Central memory CD8-positive, alpha-beta T cell (primary cell): ENCODE measurements around the gene TRMU.
A peak's percentile ranks its signal among the peaks of the same experiment; 100 is the strongest.
"Not testable (repeated sequence)": the region's sequence is repeated elsewhere in the genome, so short reads cannot be mapped to it uniquely, and the experiment has no call there.

Source experiments
- ATAC-seq: fragments of 150-1000 bp; cut with Tn5 transposase; replicated peaks from 2 replicates; pipeline ENCODE4 v1.10.0; 2022; ENCODE audit warnings: mild to moderate bottlenecking, moderate FRiP score, moderate number of reproducible peaks; ENCODE audit not compliant: poor library complexity, severe bottlenecking; ENCODE audit errors: extremely low read depth
- DNase-seq, 2 donors: peaks; one replicate each; pipeline ENCODE4 v3.0.0; 2021; ENCODE audit warnings: low spot score in 2 of 2
- H3K27ac Mint-ChIP-seq: one replicate; pipeline ENCODE4 v1.8.0; 2022; ENCODE audit warnings: low read depth, mild to moderate bottlenecking, moderate library complexity, mixed read lengths
- H3K27me3 Mint-ChIP-seq: one replicate; pipeline ENCODE4 v1.8.0; 2022; ENCODE audit warnings: mixed read lengths
- H3K36me3 Mint-ChIP-seq: one replicate; pipeline ENCODE4 v1.8.0; 2022; ENCODE audit warnings: mild to moderate bottlenecking, moderate library complexity, mixed read lengths; ENCODE audit not compliant: insufficient read depth
- H3K4me1 Mint-ChIP-seq: one replicate; pipeline ENCODE4 v1.8.0; 2022; ENCODE audit warnings: mixed read lengths
- H3K4me3 Mint-ChIP-seq: one replicate; pipeline ENCODE4 v1.8.0; 2022; ENCODE audit warnings: mild to moderate bottlenecking, moderate library complexity, mixed read lengths
- H3K9me3 Mint-ChIP-seq: one replicate; pipeline ENCODE4 v1.8.0; 2022; ENCODE audit warnings: mixed read lengths

Gene TRMU

DNA sequence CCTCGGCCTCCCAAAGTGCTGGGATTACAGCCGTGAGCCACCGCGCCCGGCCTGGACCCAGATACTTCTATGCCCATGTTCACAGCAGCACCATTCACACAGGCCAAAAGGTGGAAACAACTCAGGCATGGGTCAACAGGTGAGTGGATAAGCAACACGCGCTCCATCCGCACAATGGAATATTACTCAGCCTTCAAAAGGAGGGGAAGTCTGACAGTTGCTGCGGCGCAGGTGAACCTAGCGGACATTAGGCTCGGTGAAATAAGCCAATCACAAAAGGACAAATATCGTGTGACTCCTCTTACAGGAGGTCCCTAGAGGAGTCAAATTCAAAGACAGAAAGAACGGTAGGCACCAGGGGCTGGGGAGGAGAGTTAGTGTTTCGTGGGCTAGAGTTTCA lies 47.0 kb downstream of the TRMU start:
- no peak for ATAC-seq
- H3K4me3 Mint-ChIP-seq = no peak overlapping the region
- no peak overlapping the region for H3K27ac Mint-ChIP-seq

DNA sequence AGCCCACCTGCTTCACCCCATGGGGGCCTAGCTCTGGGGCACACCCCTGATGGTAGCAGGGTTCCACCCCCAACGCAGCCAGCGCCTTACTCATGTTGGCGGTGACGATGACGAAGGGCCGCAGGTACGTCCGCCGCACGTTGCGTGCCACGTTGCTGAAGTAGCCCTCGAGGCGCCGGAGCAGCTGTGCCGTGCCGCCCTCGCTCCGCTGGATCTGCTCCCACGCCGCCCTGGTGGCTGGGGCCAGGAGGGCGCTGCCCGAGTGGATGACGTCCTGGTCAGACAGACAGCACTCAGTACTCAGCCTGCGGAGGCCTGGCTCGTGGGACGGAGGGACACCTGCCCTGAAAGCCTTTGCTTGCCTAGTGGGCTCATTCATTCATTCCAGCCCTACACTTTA lies 50.8 kb downstream of the TRMU start:
- Mint-ChIP-seq H3K4me1 (no peaks in the 10 kb centered on the region), H3K27me3 (peaks cover 7% of the 10 kb centered on the region), H3K4me3 (no peak overlapping the region), H3K36me3 (no peaks in the 10 kb centered on the region), H3K27ac (no peak overlapping the region), H3K9me3 (no peaks in the 10 kb centered on the region)
- DNase-seq (no peak), ATAC-seq (no peak)

More for the DNA sequence above, 47.0 kb downstream of the TRMU start:
- Mint-ChIP-seq H3K36me3 (no peaks in the 10 kb centered on the region), H3K9me3 (no peaks in the 10 kb centered on the region), H3K4me1 (no peaks in the 10 kb centered on the region), H3K27me3 (no peaks in the 10 kb centered on the region)
- no peak for DNase-seq

DNA sequence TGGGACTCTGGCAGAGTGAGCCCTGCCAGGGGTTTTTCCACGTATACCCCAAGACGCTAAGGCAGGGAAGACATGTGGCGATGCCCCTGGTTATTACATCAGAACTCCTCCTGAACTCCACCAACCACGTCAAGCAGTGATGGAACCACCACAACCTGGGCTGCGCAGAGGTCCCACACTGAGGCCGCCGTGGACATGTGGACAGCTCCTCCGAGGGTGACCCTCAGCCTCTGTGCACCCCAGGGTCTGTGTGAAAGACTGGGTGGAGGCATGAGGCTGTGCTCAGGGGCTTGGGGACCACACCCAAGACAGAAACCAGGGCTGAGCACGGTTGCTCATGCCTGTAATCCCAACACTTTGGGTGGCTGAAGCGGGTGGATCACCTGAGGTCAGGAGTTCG lies 52.2 kb downstream of the TRMU start:
- H3K9me3 Mint-ChIP-seq = no peaks in the 10 kb centered on the region
- H3K4me1 Mint-ChIP-seq = no peaks in the 10 kb centered on the region
- H3K27ac Mint-ChIP-seq = no peak overlapping the region
- ATAC-seq = no peak
- no peak for DNase-seq
- no peak overlapping the region for H3K4me3 Mint-ChIP-seq
- peaks cover 10% of the 10 kb centered on the region for H3K27me3 Mint-ChIP-seq
- no peaks in the 10 kb centered on the region for H3K36me3 Mint-ChIP-seq

DNA sequence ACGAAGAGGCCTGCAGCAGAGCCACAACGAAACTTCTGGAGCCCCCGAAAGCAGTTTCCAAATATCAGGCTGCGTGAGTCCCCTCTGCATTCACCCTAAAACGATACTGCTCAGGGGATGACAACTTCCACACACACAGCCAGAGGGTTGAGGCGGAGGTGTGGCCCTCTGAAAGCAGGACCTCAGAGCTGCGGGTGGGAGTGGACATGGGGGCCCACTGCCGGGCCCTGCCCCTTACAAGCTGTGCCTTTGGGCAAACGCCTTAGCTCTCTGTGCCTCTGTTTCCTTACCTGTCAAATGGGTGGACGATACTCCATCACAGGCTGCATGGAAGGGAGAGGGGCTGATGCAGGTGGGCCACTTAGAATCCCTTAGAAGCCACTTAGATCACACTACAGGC lies 53.1 kb downstream of the TRMU start:
- DNase-seq (no peak), ATAC-seq (no peak)
- no peak overlapping the region for H3K27ac Mint-ChIP-seq
- no peaks in the 10 kb centered on the region for H3K36me3 Mint-ChIP-seq
- no peak overlapping the region for H3K4me3 Mint-ChIP-seq
- H3K9me3 Mint-ChIP-seq = no peaks in the 10 kb centered on the region
- H3K27me3 Mint-ChIP-seq = peaks cover 10% of the 10 kb centered on the region
- H3K4me1 Mint-ChIP-seq = peaks cover 1% of the 10 kb centered on the region

DNA sequence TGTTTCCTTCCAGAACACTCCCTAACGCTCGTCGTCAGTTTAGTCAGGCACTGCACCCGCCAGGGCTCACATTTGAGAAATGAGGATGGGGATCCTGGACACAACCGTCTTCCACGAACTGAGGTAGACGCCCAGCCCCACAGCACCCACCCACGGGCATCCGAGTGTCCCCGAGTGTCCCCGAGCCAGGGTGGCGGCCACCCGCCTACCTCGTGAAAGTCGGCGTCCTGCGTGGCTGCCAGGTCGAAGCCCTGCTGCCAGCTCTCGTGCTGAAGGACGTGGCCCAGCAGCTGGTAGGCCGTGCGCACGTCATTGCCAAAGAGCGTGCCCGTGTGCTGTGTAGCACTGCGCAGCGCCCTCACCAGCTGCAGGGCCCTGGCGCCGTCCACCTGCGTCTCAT lies 53.6 kb downstream of the TRMU start:
- Mint-ChIP-seq H3K36me3 (no peaks in the 10 kb centered on the region), H3K27ac (no peak overlapping the region), H3K9me3 (no peaks in the 10 kb centered on the region), H3K4me3 (no peak overlapping the region), H3K4me1 (peaks cover 6% of the 10 kb centered on the region), H3K27me3 (peaks cover 10% of the 10 kb centered on the region)
- no peak for DNase-seq
- ATAC-seq = no peak

DNA sequence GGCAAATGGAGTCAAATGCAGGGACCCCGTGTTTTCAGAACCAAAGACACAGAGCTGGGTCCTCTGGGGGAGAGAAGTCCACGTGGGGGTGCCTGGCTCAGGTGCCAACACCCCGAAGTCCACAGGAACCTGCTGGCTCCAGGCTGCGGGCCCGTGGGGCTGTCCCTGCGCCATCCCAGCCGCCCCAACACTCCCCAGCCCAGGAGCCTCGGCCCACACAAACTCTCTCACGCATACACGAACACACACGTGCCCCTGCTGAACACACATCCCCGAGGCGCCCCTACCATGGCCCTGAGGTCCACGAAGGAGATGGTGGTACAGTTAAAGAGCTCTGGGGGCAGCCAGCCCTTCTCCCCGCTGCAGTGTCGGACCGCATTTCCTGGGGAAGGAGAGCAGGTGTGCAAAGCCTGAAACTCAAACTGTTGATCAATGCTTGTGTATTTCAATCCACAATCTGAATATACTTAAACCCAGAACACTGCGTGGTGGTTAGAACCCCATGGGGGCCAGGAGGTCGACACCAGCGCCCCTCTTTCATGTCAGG lies 54.7 kb downstream of the TRMU start:
- Mint-ChIP-seq H3K27me3 (peaks cover 10% of the 10 kb centered on the region), H3K4me3 (no peak overlapping the region), H3K4me1 (peaks cover 6% of the 10 kb centered on the region), H3K36me3 (no peaks in the 10 kb centered on the region), H3K27ac (no peak overlapping the region), H3K9me3 (no peaks in the 10 kb centered on the region)
- DNase-seq (no peak), ATAC-seq (no peak)

DNA sequence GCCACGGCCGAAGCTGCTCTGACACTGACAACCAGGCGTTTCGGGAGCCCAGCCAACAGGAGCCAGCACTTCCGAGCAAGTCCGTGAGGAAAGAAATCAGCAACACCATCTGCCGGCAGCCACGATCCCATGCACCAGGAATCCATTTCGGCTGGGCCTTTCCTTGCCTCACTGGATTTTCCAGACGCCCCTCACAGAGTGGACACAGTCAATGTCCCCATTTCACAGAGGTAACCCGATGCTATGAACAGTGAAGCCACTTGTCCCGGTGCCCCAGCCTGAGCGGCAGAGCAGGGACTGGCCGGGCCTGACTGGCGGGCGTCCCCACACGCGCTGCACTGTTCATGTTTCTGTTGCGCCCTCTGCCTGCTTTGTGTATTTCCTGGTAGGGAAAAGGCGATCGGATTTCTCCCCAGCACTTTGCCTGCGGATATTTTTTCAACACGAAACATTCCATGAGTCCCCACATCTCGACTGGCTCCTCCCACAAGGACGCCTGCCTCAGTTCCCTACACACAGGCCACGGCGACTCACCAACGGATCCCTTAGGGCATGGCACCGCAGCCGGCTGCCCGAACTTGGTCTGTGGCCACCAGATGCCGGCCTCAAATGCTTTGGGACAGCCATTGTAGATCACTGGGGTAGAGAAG lies 55.3 kb downstream of the TRMU start:
- Mint-ChIP-seq H3K36me3 (no peaks in the 10 kb centered on the region), H3K9me3 (no peaks in the 10 kb centered on the region), H3K4me1 (peaks cover 6% of the 10 kb centered on the region), H3K4me3 (no peak overlapping the region), H3K27ac (no peak overlapping the region), H3K27me3 (peaks cover 10% of the 10 kb centered on the region)
- DNase-seq (no peak), ATAC-seq (no peak)

DNA sequence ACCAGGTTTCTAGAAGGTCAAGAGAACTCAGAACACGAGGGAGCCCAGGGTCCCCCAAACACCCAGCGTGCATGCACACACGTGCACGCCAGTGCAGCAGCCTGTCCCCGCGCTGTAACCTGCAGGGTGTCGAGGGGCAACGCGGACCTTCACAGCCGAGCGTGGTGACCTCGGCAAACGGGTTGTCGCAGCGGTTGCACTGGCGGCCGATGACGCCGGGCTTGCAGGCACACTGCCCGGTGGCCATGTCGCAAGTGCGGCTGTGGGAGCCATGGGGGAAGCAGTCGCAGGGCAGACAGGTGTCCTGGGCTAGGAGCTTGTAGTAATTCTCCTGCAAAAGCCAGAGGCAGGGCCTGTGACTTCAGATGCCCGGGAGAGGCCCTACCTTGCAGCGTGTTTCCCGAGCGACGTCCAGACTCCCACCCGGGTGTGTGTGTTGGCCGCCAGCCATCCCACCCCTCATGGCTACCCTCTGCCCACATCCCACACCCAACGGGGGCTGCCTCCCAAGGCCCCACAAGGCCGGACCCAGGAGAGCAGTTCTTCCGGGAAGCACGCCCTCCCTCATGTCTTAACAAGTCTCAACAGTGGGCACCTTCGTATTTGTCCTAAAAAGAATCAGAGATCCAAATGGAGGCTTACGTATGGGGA lies 56.1 kb downstream of the TRMU start:
- H3K27me3 Mint-ChIP-seq = peaks cover 10% of the 10 kb centered on the region
- peaks cover 6% of the 10 kb centered on the region for H3K4me1 Mint-ChIP-seq
- DNase-seq (no peak), ATAC-seq (no peak)
- no peaks in the 10 kb centered on the region for H3K36me3 Mint-ChIP-seq
- H3K4me3 Mint-ChIP-seq = no peak overlapping the region
- no peaks in the 10 kb centered on the region for H3K9me3 Mint-ChIP-seq
- H3K27ac Mint-ChIP-seq = no peak overlapping the region

DNA sequence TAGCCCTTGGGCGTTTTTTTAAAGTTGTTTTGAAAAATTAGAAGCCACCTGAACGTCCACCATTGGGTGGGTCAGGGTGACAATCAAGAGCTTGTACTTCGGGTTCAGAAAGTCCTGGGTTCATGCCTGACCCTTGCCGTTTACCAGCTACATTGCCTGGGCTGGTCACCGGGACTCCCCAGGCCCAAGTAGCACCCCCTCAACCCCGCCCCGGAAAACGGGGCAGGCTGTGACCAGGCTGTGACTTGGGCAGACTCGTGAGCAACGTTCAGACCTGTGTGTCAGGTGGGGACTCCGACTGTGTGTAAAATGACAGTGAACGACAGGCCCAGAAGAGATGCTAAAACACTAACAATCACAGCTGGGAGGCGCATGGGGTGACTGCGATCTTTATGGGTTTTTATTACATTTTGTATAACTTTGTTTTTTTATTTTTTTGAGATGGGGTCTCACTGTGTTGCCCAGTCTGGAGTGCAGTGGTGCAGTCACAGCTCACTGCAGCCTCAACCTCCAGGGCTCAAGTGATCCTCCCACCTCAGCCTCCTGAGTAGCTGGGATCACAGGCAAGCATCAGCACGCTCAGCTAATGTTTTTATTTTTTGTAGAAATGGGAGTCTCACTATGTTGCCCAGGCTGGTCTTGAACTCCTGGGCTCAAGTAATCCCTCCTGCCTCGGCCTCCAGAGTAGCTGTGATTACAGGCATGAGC lies 56.8 kb downstream of the TRMU start:
- Mint-ChIP-seq H3K4me1 (peaks cover 6% of the 10 kb centered on the region), H3K9me3 (no peaks in the 10 kb centered on the region), H3K4me3 (no peak overlapping the region), H3K27me3 (peaks cover 10% of the 10 kb centered on the region), H3K36me3 (no peaks in the 10 kb centered on the region), H3K27ac (no peak overlapping the region)
- ATAC-seq = no peak
- DNase-seq = no peak

DNA sequence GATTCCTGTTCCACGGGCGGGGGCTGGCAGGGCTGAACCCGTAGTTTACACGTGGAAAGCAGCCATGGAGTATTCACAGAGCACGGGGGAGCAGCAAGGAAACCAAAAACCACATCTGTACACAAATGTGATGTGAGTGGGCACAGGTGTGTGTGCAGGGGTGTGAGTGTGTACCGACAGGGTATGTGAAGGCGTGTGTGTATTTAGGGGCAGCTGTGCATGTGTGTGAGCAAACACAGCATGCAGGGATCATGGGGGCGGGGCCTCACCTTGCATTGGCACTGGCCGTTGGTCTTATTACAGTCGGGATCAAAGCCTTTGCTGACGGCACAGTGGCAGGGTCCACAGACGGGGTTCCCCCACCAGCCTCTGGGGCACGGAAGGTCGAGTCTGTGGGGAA lies 58.4 kb downstream of the TRMU start:
- H3K27ac Mint-ChIP-seq = peak overlapping the region; percentile 4
- H3K4me1 Mint-ChIP-seq = peaks cover 6% of the 10 kb centered on the region
- DNase-seq = no peak
- no peaks in the 10 kb centered on the region for H3K9me3 Mint-ChIP-seq
- no peak for ATAC-seq
- no peak overlapping the region for H3K4me3 Mint-ChIP-seq
- no peaks in the 10 kb centered on the region for H3K36me3 Mint-ChIP-seq
- H3K27me3 Mint-ChIP-seq = peaks cover 10% of the 10 kb centered on the region

DNA sequence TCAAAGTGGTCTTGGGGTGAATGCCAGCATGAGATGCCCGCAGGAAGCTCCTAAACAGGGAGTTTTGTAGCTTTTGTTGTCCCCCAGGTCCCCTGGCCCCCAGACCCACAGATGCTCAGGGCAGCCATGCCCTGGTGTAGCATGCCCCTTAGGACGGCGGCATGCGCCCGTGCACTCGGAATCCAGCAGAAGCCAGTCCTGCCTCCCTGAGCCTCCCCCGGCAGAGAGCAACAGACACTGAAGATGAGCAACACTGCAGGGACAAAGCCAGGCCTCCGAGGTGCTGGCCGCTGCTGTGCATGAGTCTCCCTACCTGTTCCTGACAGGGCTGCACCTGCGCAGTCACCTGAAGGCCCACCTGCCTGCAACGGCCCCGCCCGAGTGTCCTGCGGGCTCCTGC lies 59.1 kb downstream of the TRMU start:
- Mint-ChIP-seq H3K27ac (no peak overlapping the region), H3K4me1 (peaks cover 6% of the 10 kb centered on the region), H3K36me3 (no peaks in the 10 kb centered on the region), H3K27me3 (peaks cover 10% of the 10 kb centered on the region), H3K9me3 (no peaks in the 10 kb centered on the region), H3K4me3 (no peak overlapping the region)
- ATAC-seq = no peak
- no peak for DNase-seq

DNA sequence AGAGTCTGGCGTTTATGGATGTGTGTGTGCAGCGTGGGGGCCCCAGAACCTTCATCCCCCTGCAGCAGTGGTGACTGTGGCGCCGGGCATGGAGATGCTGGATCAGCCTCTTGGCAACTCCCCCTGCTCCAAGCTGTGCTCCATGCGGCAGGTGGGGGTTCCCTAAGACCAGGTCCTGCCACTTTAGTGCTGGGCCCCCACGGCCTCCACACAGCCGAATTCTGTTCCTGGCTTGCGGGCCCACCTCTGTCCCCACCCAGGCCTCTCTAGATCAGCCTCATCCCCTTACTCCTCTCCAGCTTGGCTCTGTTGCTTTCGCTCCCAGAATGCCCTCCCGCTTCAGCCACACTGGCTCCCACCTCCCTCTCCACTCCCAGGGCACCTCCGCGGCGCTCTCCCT lies 59.6 kb downstream of the TRMU start:
- no peak overlapping the region for H3K27ac Mint-ChIP-seq
- peaks cover 6% of the 10 kb centered on the region for H3K4me1 Mint-ChIP-seq
- H3K27me3 Mint-ChIP-seq = peaks cover 10% of the 10 kb centered on the region
- H3K4me3 Mint-ChIP-seq = no peak overlapping the region
- ATAC-seq = no peak
- H3K9me3 Mint-ChIP-seq = no peaks in the 10 kb centered on the region
- H3K36me3 Mint-ChIP-seq = no peaks in the 10 kb centered on the region
- DNase-seq = no peak

DNA sequence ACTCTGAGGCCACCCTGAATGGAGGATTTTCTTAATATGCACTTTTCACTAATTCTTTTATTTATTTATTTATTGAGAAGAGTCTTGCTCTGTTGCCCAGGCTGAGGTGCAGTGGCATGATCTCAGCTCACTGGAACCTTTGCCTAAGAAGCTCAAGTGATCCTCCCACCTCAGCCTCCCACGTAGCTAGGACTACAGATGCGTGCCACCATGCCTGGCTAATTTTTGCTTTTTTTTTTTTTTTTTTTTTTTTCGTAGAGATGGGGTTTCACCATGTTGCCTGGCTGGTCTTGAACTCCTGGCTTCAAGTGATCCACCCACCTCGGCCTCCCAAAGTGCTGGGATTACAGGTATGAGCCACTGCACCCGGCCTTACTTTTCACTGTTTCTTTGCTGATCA lies 61.5 kb downstream of the TRMU start:
- H3K27me3 Mint-ChIP-seq, H3K27ac Mint-ChIP-seq, DNase-seq, H3K4me3 Mint-ChIP-seq, H3K4me1 Mint-ChIP-seq, H3K36me3 Mint-ChIP-seq, H3K9me3 Mint-ChIP-seq, ATAC-seq: not testable (repeated sequence)
